ENCODE data around the gene IRAK4.

Gene IRAK4

GRCh38 chr12:43836475-43836989, 77.8 kb downstream of the IRAK4 start:
- TF ChIP-seq, protein P1, sequence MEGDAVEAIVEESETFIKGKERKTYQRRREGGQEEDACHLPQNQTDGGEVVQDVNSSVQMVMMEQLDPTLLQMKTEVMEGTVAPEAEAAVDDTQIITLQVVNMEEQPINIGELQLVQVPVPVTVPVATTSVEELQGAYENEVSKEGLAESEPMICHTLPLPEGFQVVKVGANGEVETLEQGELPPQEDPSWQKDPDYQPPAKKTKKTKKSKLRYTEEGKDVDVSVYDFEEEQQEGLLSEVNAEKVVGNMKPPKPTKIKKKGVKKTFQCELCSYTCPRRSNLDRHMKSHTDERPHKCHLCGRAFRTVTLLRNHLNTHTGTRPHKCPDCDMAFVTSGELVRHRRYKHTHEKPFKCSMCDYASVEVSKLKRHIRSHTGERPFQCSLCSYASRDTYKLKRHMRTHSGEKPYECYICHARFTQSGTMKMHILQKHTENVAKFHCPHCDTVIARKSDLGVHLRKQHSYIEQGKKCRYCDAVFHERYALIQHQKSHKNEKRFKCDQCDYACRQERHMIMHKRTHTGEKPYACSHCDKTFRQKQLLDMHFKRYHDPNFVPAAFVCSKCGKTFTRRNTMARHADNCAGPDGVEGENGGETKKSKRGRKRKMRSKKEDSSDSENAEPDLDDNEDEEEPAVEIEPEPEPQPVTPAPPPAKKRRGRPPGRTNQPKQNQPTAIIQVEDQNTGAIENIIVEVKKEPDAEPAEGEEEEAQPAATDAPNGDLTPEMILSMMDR (IDR thresholded peaks at IDR 0.05; ENCODE audit: low read depth, low read length), result no peak
- peak overlapping the region; percentile 72 for H3K4me3 ChIP-seq (ENCODE audit: low read depth, low read length)
